ENCODE measurements around the gene SRGAP3.
A peak's percentile ranks its signal among the peaks of the same experiment; 100 is the strongest.

SRGAP3 gene

GRCh38 chr3:9223672-9224071, 25.8 kb downstream of the SRGAP3 start:
- no peak for DNase-seq

- no peak for DNase-seq
Measured at GRCh38 chr3:9222956-9223639, 26.3 kb downstream of the SRGAP3 start.

GRCh38 chr3:9222049-9222448, 27.4 kb downstream of the SRGAP3 start:
- DNase-seq: no peak

GRCh38 chr3:9218514-9218846, 31.0 kb downstream of the SRGAP3 start:
- no peak for DNase-seq

- no peak for DNase-seq
Measured at GRCh38 chr3:9217784-9218513, 31.5 kb downstream of the SRGAP3 start.

- DNase-seq: no peak
Measured at GRCh38 chr3:9216736-9217135, 32.7 kb downstream of the SRGAP3 start.

- DNase-seq: no peak
Measured at GRCh38 chr3:9214599-9214998, 34.8 kb downstream of the SRGAP3 start.

GRCh38 chr3:9214185-9214584, 35.3 kb downstream of the SRGAP3 start:
- no peak for DNase-seq

GRCh38 chr3:9213019-9213634, 36.3 kb downstream of the SRGAP3 start:
- DNase-seq: no peak

GRCh38 chr3:9211155-9211950, 38.1 kb downstream of the SRGAP3 start:
- DNase-seq: no peak

GRCh38 chr3:9209777-9210176, 39.7 kb downstream of the SRGAP3 start:
- no peak for DNase-seq

- no peak for DNase-seq
Measured at GRCh38 chr3:9208605-9209152, 40.8 kb downstream of the SRGAP3 start.

GRCh38 chr3:9207116-9207763, 42.2 kb downstream of the SRGAP3 start:
- no peak for DNase-seq

GRCh38 chr3:9206287-9206686, 43.2 kb downstream of the SRGAP3 start:
- DNase-seq: no peak

- DNase-seq: no peak
Measured at GRCh38 chr3:9205345-9206143, 43.9 kb downstream of the SRGAP3 start.

GRCh38 chr3:9204253-9204992, 45.0 kb downstream of the SRGAP3 start:
- DNase-seq: no peak

GRCh38 chr3:9203317-9203716, 46.1 kb downstream of the SRGAP3 start:
- DNase-seq: no peak

- DNase-seq: no peak
Measured at GRCh38 chr3:9202546-9202945, 46.9 kb downstream of the SRGAP3 start.

- no peak for DNase-seq
Measured at GRCh38 chr3:9201955-9202354, 47.5 kb downstream of the SRGAP3 start.

- DNase-seq: peak; percentile 54 to 68
Measured at GRCh38 chr3:9201266-9201665, 48.2 kb downstream of the SRGAP3 start.

- no peak for DNase-seq
Measured at GRCh38 chr3:9199775-9200174, 49.7 kb downstream of the SRGAP3 start.

All from NCI-H446 (cell line).